Epithelial cell of prostate (primary cell): ENCODE data around the gene TRAF2.

ENCODE experiments used
- DNase-seq: peaks from one replicate; pipeline ENCODE4 v3.0.0-alpha.2; 2011; ENCODE audit warnings: low read depth, low spot score
- H3K27ac ChIP-seq: fragments of 450-650 bp; 2 replicates; pipeline ENCODE4 v1.5.1; 2017; ENCODE audit warnings: mild to moderate bottlenecking

Gene TRAF2

GRCh38 chr9:136847088-136847825 lies 39.1 kb upstream of the TRAF2 start:
- H3K27ac ChIP-seq: peak overlapping the region; percentile 90
- no peak for DNase-seq

GRCh38 chr9:136847826-136848392 lies 38.4 kb upstream of the TRAF2 start:
- peak; percentile 40 for DNase-seq
- H3K27ac ChIP-seq: peak overlapping the region; percentile 90

- H3K27ac ChIP-seq: peak overlapping the region; percentile 90
- no peak for DNase-seq
Measured at GRCh38 chr9:136848393-136849037, 37.8 kb upstream of the TRAF2 start.

- H3K27ac ChIP-seq: peak within 1 kb of the TSS; percentile 90
- peak; percentile 95 for DNase-seq
Measured at GRCh38 chr9:136849038-136849959, 37.0 kb upstream of the TRAF2 start, which contains the start of gene PHPT1. PHPT1 (plus strand) TSS chr9:136849409; CDS start chr9:136849431, 22 bp downstream.

GRCh38 chr9:136849960-136850865 lies 36.1 kb upstream of the TRAF2 start:
- peak overlapping the region; percentile 90 for H3K27ac ChIP-seq
- no peak for DNase-seq

GRCh38 chr9:136850866-136851775 lies 35.2 kb upstream of the TRAF2 start:
- no peak overlapping the region for H3K27ac ChIP-seq
- DNase-seq: no peak

- H3K27ac ChIP-seq: no peak within 1 kb of the TSS
- no peak for DNase-seq
Measured at GRCh38 chr9:136851941-136852663, 34.2 kb upstream of the TRAF2 start, which contains the start of gene MAMDC4. MAMDC4 (plus strand) TSS chr9:136852346; CDS start chr9:136852417, 71 bp downstream.

- H3K27ac ChIP-seq: no peak overlapping the region
- no peak for DNase-seq
Measured at GRCh38 chr9:136852664-136853595, 33.4 kb upstream of the TRAF2 start.

- no peak overlapping the region for H3K27ac ChIP-seq
- DNase-seq: no peak
Measured at GRCh38 chr9:136853596-136854112, 32.7 kb upstream of the TRAF2 start.

- no peak overlapping the region for H3K27ac ChIP-seq
- DNase-seq: no peak
Measured at GRCh38 chr9:136854113-136854841, 32.0 kb upstream of the TRAF2 start.

- no peak for DNase-seq
- H3K27ac ChIP-seq: no peak overlapping the region
Measured at GRCh38 chr9:136854842-136855460, 31.4 kb upstream of the TRAF2 start.

GRCh38 chr9:136855461-136856078 lies 30.7 kb upstream of the TRAF2 start:
- H3K27ac ChIP-seq: no peak overlapping the region
- no peak for DNase-seq

GRCh38 chr9:136856079-136856476 lies 30.2 kb upstream of the TRAF2 start:
- DNase-seq: no peak
- no peak overlapping the region for H3K27ac ChIP-seq

GRCh38 chr9:136856541-136857141 lies 29.7 kb upstream of the TRAF2 start:
- no peak for DNase-seq
- no peak overlapping the region for H3K27ac ChIP-seq
